Measurements from ENCODE around the gene COLEC12.

The COLEC12 gene

GRCh38 chr18:495017-495416 lies 5.5 kb downstream of the COLEC12 start:
- no peaks in the 10 kb centered on the region for H3K79me2 ChIP-seq (ENCODE audit: insufficient read depth, low read length)
- no peaks in the 10 kb centered on the region for H3F3A ChIP-seq (ENCODE audit: low read depth)
- H3K36me3 ChIP-seq (ENCODE audit: insufficient read depth, low read length) = no peaks in the 10 kb centered on the region
- TF ChIP-seq EZH2phosphoT487 (IDR thresholded peaks at IDR 0.05; ENCODE audit: borderline replicate concordance) = no peak
- no peak for TF ChIP-seq CTCF (conservative IDR thresholded peaks at IDR 0.05; ENCODE audit: low read length)
- no peak overlapping the region for H2AFZ ChIP-seq (ENCODE audit: low read length)
- no peak overlapping the region for H3K4me3 ChIP-seq (ENCODE audit: low read length, poor library complexity, severe bottlenecking)
- H3K4me1 ChIP-seq (ENCODE audit: insufficient read depth, low read length, poor library complexity, severe bottlenecking) = no peaks in the 10 kb centered on the region
- no peaks in the 10 kb centered on the region; the same call in 1 of the 2 replicates for H3K9me3 ChIP-seq (ENCODE audit: insufficient read depth, low read depth, low read length)
- no peaks in the 10 kb centered on the region for H3K9me2 ChIP-seq (replicated peaks; ENCODE audit: low read depth, low read length)
- H3K9ac ChIP-seq (ENCODE audit: low read depth, low read length, poor library complexity, severe bottlenecking) = no peak overlapping the region
- H3K4me2 ChIP-seq (ENCODE audit: low read depth, low read length, poor library complexity, severe bottlenecking) = no peak overlapping the region
- no peaks in the 10 kb centered on the region for H3K27me3 ChIP-seq (ENCODE audit: insufficient read depth, low read length, poor library complexity, severe bottlenecking)
- no peaks in the 10 kb centered on the region for H4K20me1 ChIP-seq (ENCODE audit: insufficient read depth, low read length, poor library complexity, severe bottlenecking)

GRCh38 chr18:493986-494983 lies 6.2 kb downstream of the COLEC12 start:
- no peak overlapping the region for H2AFZ ChIP-seq (ENCODE audit: low read length)
- no peaks in the 10 kb centered on the region for H3K4me1 ChIP-seq (ENCODE audit: insufficient read depth, low read length, poor library complexity, severe bottlenecking)
- H3F3A ChIP-seq (ENCODE audit: low read depth) = no peaks in the 10 kb centered on the region
- TF ChIP-seq EZH2phosphoT487 (IDR thresholded peaks at IDR 0.05; ENCODE audit: borderline replicate concordance) (no peak), CTCF (conservative IDR thresholded peaks at IDR 0.05; ENCODE audit: low read length) (no peak)
- H3K36me3 ChIP-seq (ENCODE audit: insufficient read depth, low read length) = no peaks in the 10 kb centered on the region
- no peak overlapping the region for H3K4me3 ChIP-seq (ENCODE audit: low read length, poor library complexity, severe bottlenecking)
- H3K9me2 ChIP-seq (replicated peaks; ENCODE audit: low read depth, low read length) = no peaks in the 10 kb centered on the region
- no peaks in the 10 kb centered on the region for H3K27me3 ChIP-seq (ENCODE audit: insufficient read depth, low read length, poor library complexity, severe bottlenecking)
- no peak overlapping the region for H3K4me2 ChIP-seq (ENCODE audit: low read depth, low read length, poor library complexity, severe bottlenecking)
- H4K20me1 ChIP-seq (ENCODE audit: insufficient read depth, low read length, poor library complexity, severe bottlenecking) = no peaks in the 10 kb centered on the region
- no peaks in the 10 kb centered on the region; the same call in 1 of the 2 replicates for H3K9me3 ChIP-seq (ENCODE audit: insufficient read depth, low read depth, low read length)
- no peak overlapping the region for H3K9ac ChIP-seq (ENCODE audit: low read depth, low read length, poor library complexity, severe bottlenecking)
- no peaks in the 10 kb centered on the region for H3K79me2 ChIP-seq (ENCODE audit: insufficient read depth, low read length)

- no peak overlapping the region for H3K9ac ChIP-seq (ENCODE audit: low read depth, low read length, poor library complexity, severe bottlenecking)
- H3K36me3 ChIP-seq (ENCODE audit: insufficient read depth, low read length) = no peaks in the 10 kb centered on the region
- no peak overlapping the region for H2AFZ ChIP-seq (ENCODE audit: low read length)
- no peaks in the 10 kb centered on the region for H3K79me2 ChIP-seq (ENCODE audit: insufficient read depth, low read length)
- H3K9me2 ChIP-seq (replicated peaks; ENCODE audit: low read depth, low read length) = no peaks in the 10 kb centered on the region
- H4K20me1 ChIP-seq (ENCODE audit: insufficient read depth, low read length, poor library complexity, severe bottlenecking) = no peaks in the 10 kb centered on the region
- no peak overlapping the region for H3K4me3 ChIP-seq (ENCODE audit: low read length, poor library complexity, severe bottlenecking)
- no peaks in the 10 kb centered on the region for H3F3A ChIP-seq (ENCODE audit: low read depth)
- TF ChIP-seq EZH2phosphoT487 (IDR thresholded peaks at IDR 0.05; ENCODE audit: borderline replicate concordance) (no peak), CTCF (conservative IDR thresholded peaks at IDR 0.05; ENCODE audit: low read length) (no peak)
- H3K4me1 ChIP-seq (ENCODE audit: insufficient read depth, low read length, poor library complexity, severe bottlenecking) = no peaks in the 10 kb centered on the region
- no peak overlapping the region for H3K4me2 ChIP-seq (ENCODE audit: low read depth, low read length, poor library complexity, severe bottlenecking)
- H3K27me3 ChIP-seq (ENCODE audit: insufficient read depth, low read length, poor library complexity, severe bottlenecking) = no peaks in the 10 kb centered on the region
- no peaks in the 10 kb centered on the region for H3K9me3 ChIP-seq (ENCODE audit: insufficient read depth, low read depth, low read length)
Measured at GRCh38 chr18:492451-492850, 8.1 kb downstream of the COLEC12 start.
